Measurements from ENCODE around the gene TRIM17. TPM values are rescaled to one million over a fixed set of nuclear protein-coding genes. Genes with fewer than 3 reads are reported as not detected.

TRIM17 gene
- total RNA-seq, 1 donor from 2014 or later, result 6.1 TPM

- no peak for DNase-seq (ENCODE audit: low read depth)
- TF ChIP-seq CTCF (IDR thresholded peaks at IDR 0.05; ENCODE audit: insufficient read depth, low read length, poor library complexity, severe bottlenecking), result no peak
- H3K36me3 ChIP-seq (ENCODE audit: control insufficient read depth, insufficient read depth, low read length), result no peaks in the 10 kb centered on the region
- peaks cover 34% of the 10 kb centered on the region for H3K27me3 ChIP-seq (ENCODE audit: control insufficient read depth, insufficient read depth, low read length)
- H3K4me3 ChIP-seq (ENCODE audit: low read depth, low read length), result no peak overlapping the region
Measured at GRCh38 chr1:228463009-228463558, 46.4 kb upstream of the TRIM17 start.

- no peak for TF ChIP-seq CTCF (IDR thresholded peaks at IDR 0.05; ENCODE audit: insufficient read depth, low read length, poor library complexity, severe bottlenecking)
- Histone ChIP-seq H3K27me3 (ENCODE audit: control insufficient read depth, insufficient read depth, low read length) (peaks cover 29% of the 10 kb centered on the region), H3K4me3 (ENCODE audit: low read depth, low read length) (no peak overlapping the region), H3K36me3 (ENCODE audit: control insufficient read depth, insufficient read depth, low read length) (no peaks in the 10 kb centered on the region)
- DNase-seq (ENCODE audit: low read depth), result no peak
Measured at GRCh38 chr1:228462560-228462959, 45.9 kb upstream of the TRIM17 start.

- no peak for TF ChIP-seq CTCF (IDR thresholded peaks at IDR 0.05; ENCODE audit: insufficient read depth, low read length, poor library complexity, severe bottlenecking)
- no peaks in the 10 kb centered on the region for H3K36me3 ChIP-seq (ENCODE audit: control insufficient read depth, insufficient read depth, low read length)
- H3K4me3 ChIP-seq (ENCODE audit: low read depth, low read length), result no peak overlapping the region
- DNase-seq (ENCODE audit: low read depth), result no peak
- peaks cover 18% of the 10 kb centered on the region for H3K27me3 ChIP-seq (ENCODE audit: control insufficient read depth, insufficient read depth, low read length)
Measured at GRCh38 chr1:228460821-228461220, 44.2 kb upstream of the TRIM17 start.

- peak; percentile 87 for TF ChIP-seq CTCF (IDR thresholded peaks at IDR 0.05; ENCODE audit: insufficient read depth, low read length, poor library complexity, severe bottlenecking)
- DNase-seq (ENCODE audit: low read depth), result no peak
- H3K36me3 ChIP-seq (ENCODE audit: control insufficient read depth, insufficient read depth, low read length), result no peaks in the 10 kb centered on the region
- peak overlapping the region; percentile 46 for H3K4me3 ChIP-seq (ENCODE audit: low read depth, low read length)
- H3K27me3 ChIP-seq (ENCODE audit: control insufficient read depth, insufficient read depth, low read length), result peaks cover 7% of the 10 kb centered on the region
Measured at GRCh38 chr1:228459091-228459993, 42.7 kb upstream of the TRIM17 start.

GRCh38 chr1:228457396-228458176 is 40.9 kb upstream of the TRIM17 start:
- peak; percentile 12 for TF ChIP-seq CTCF (IDR thresholded peaks at IDR 0.05; ENCODE audit: insufficient read depth, low read length, poor library complexity, severe bottlenecking)
- peak; percentile 91 for DNase-seq (ENCODE audit: low read depth)
- no peaks in the 10 kb centered on the region for H3K27me3 ChIP-seq (ENCODE audit: control insufficient read depth, insufficient read depth, low read length)
- no peaks in the 10 kb centered on the region for H3K36me3 ChIP-seq (ENCODE audit: control insufficient read depth, insufficient read depth, low read length)
- H3K4me3 ChIP-seq (ENCODE audit: low read depth, low read length), result peak overlapping the region; percentile 63

All from kidney epithelial cell (primary cell).